Measurements from ENCODE around the gene LMO4.

The LMO4 gene

DNA sequence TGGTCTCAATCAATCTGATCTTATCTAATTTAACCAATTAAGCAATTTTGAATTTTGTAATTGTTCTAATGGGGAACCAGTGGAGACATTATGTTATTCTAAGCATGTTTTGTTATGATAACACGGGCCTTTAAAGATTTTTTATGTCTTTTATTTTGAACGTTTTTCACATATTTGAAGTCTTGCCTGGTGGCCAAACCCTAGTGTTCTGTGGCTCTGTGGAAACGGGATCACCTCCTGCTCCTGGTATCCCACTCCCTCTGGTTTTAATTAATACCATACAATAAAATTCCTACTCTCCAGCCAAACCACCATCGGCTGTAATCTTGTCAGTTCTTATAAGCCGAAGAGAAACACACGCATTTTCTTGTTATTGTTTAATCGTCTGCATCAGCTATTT lies 22.9 kb upstream of the LMO4 start:
- Histone ChIP-seq H3K36me3 (replicated peaks; ENCODE audit: low read depth, low read length) (no peaks in the 10 kb centered on the region), H3K4me3 (ENCODE audit: low read length) (no peak overlapping the region), H3K4me2 (ENCODE audit: low read length) (no peak overlapping the region), H3K27ac (ENCODE audit: low read length) (no peak overlapping the region), H3K9ac (ENCODE audit: low read length) (no peak overlapping the region), H4K20me1 (ENCODE audit: insufficient read depth, low read length) (no peaks in the 10 kb centered on the region), H3K27me3 (ENCODE audit: low read depth, low read length) (no peaks in the 10 kb centered on the region; the same call in 1 of the 2 replicates), H2AFZ (ENCODE audit: low read depth, low read length) (no peak overlapping the region), H3K9me3 (ENCODE audit: insufficient read depth, low read length) (no peaks in the 10 kb centered on the region), H3K79me2 (ENCODE audit: low read length) (no peaks in the 10 kb centered on the region), H3K4me1 (ENCODE audit: low read length) (no peaks in the 10 kb centered on the region)
- no peak for TF ChIP-seq EZH2phosphoT487 (IDR thresholded peaks at IDR 0.05; ENCODE audit: low read depth)
- TF ChIP-seq, protein P1, sequence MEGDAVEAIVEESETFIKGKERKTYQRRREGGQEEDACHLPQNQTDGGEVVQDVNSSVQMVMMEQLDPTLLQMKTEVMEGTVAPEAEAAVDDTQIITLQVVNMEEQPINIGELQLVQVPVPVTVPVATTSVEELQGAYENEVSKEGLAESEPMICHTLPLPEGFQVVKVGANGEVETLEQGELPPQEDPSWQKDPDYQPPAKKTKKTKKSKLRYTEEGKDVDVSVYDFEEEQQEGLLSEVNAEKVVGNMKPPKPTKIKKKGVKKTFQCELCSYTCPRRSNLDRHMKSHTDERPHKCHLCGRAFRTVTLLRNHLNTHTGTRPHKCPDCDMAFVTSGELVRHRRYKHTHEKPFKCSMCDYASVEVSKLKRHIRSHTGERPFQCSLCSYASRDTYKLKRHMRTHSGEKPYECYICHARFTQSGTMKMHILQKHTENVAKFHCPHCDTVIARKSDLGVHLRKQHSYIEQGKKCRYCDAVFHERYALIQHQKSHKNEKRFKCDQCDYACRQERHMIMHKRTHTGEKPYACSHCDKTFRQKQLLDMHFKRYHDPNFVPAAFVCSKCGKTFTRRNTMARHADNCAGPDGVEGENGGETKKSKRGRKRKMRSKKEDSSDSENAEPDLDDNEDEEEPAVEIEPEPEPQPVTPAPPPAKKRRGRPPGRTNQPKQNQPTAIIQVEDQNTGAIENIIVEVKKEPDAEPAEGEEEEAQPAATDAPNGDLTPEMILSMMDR (IDR thresholded peaks at IDR 0.05; ENCODE audit: low read depth, low read length) = no peak

DNA sequence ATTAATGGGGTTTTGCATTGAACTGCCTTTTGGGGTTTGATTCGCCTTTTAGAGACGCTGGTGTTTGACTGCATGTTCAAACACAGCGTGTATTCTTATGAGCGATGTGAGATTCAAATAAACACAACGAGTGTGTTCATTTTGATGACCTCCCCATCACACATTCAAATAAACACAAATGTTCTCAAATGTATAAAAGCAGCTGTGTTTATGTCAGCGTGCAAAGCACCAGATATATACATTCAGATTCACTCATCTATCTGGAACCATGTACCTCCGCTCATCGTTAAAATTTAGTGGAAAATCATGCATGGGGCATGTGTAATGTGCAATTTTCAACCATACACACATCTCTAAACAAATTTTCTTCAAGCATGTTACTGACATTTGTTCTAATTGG lies 21.4 kb upstream of the LMO4 start:
- Histone ChIP-seq H3K27me3 (ENCODE audit: low read depth, low read length) (no peaks in the 10 kb centered on the region; the same call in 1 of the 2 replicates), H3K36me3 (replicated peaks; ENCODE audit: low read depth, low read length) (no peaks in the 10 kb centered on the region), H3K4me2 (ENCODE audit: low read length) (no peak overlapping the region), H3K27ac (ENCODE audit: low read length) (no peak overlapping the region), H3K79me2 (ENCODE audit: low read length) (no peaks in the 10 kb centered on the region), H3K9ac (ENCODE audit: low read length) (no peak overlapping the region), H4K20me1 (ENCODE audit: insufficient read depth, low read length) (no peaks in the 10 kb centered on the region), H3K9me3 (ENCODE audit: insufficient read depth, low read length) (no peaks in the 10 kb centered on the region), H2AFZ (ENCODE audit: low read depth, low read length) (no peak overlapping the region), H3K4me1 (ENCODE audit: low read length) (0 out of 2 replicates have a peak, but pooled peaks cover 6% of the 10 kb centered on the region), H3K4me3 (ENCODE audit: low read length) (no peak overlapping the region)
- no peak for TF ChIP-seq EZH2phosphoT487 (IDR thresholded peaks at IDR 0.05; ENCODE audit: low read depth)
- TF ChIP-seq, protein P1 (IDR thresholded peaks at IDR 0.05; ENCODE audit: low read depth, low read length) = no peak

DNA sequence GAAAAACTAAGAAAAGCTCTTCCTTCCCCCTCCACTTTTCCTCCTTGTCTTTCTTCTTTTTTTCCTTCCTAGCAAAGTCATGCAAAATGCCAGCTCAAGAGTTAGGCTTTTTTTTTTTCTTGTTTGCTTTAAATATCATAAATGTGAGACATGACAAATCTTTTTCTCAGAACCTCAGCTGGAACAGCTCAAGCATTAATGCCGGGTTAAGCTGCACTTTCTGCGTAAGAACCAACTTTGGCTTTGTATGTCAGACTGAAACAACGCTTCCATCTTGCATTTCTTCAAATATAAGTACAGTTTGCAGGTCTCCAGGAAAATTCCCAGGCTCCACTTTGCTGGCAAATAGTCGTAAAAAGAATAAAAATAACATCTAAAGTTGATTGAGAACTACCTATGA lies 20.7 kb upstream of the LMO4 start:
- H3K4me2 ChIP-seq (ENCODE audit: low read length) = no peak overlapping the region
- H3K4me3 ChIP-seq (ENCODE audit: low read length) = no peak overlapping the region
- no peaks in the 10 kb centered on the region for H3K9me3 ChIP-seq (ENCODE audit: insufficient read depth, low read length)
- TF ChIP-seq EZH2phosphoT487 (IDR thresholded peaks at IDR 0.05; ENCODE audit: low read depth) = no peak
- TF ChIP-seq, protein P1 (IDR thresholded peaks at IDR 0.05; ENCODE audit: low read depth, low read length) = no peak
- H3K4me1 ChIP-seq (ENCODE audit: low read length) = 0 out of 2 replicates have a peak, but pooled peaks cover 6% of the 10 kb centered on the region
- no peak overlapping the region for H3K27ac ChIP-seq (ENCODE audit: low read length)
- H3K9ac ChIP-seq (ENCODE audit: low read length) = no peak overlapping the region
- H3K79me2 ChIP-seq (ENCODE audit: low read length) = no peaks in the 10 kb centered on the region
- H2AFZ ChIP-seq (ENCODE audit: low read depth, low read length) = no peak overlapping the region
- H4K20me1 ChIP-seq (ENCODE audit: insufficient read depth, low read length) = no peaks in the 10 kb centered on the region
- no peaks in the 10 kb centered on the region; the same call in 1 of the 2 replicates for H3K27me3 ChIP-seq (ENCODE audit: low read depth, low read length)
- H3K36me3 ChIP-seq (replicated peaks; ENCODE audit: low read depth, low read length) = no peaks in the 10 kb centered on the region

DNA sequence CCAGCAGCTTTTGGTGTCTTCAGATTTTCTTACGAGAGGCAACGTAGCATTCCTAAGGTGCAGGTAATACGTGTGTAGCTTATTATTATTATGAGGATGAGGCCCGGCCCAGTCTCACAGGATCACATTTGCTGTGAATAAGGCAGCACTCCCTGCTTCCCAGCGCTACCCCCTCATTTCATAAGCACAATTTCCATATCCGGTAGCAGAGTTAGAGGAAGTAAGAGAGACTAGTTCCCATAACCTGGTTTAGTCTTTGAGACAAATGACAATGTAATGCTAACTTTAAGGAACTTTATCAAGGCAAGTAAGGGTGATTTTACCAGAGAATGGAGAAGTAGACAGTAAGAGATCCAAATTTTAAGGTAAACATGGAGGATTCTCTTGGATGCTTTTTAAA lies 14.6 kb upstream of the LMO4 start:
- Histone ChIP-seq H3K79me2 (ENCODE audit: low read length) (no peaks in the 10 kb centered on the region), H3K9me3 (ENCODE audit: insufficient read depth, low read length) (no peaks in the 10 kb centered on the region), H3K9ac (ENCODE audit: low read length) (no peak overlapping the region), H3K4me1 (ENCODE audit: low read length) (peaks cover 39% of the 10 kb centered on the region), H3K27ac (ENCODE audit: low read length) (no peak overlapping the region), H3K4me3 (ENCODE audit: low read length) (no peak overlapping the region), H3K36me3 (replicated peaks; ENCODE audit: low read depth, low read length) (no peaks in the 10 kb centered on the region), H4K20me1 (ENCODE audit: insufficient read depth, low read length) (no peaks in the 10 kb centered on the region), H3K27me3 (ENCODE audit: low read depth, low read length) (peaks cover 9% of the 10 kb centered on the region), H2AFZ (ENCODE audit: low read depth, low read length) (no peak overlapping the region), H3K4me2 (ENCODE audit: low read length) (no peak overlapping the region)
- TF ChIP-seq, protein P1 (IDR thresholded peaks at IDR 0.05; ENCODE audit: low read depth, low read length) = no peak
- TF ChIP-seq EZH2phosphoT487 (IDR thresholded peaks at IDR 0.05; ENCODE audit: low read depth) = no peak
